ENCODE data around the gene LMO7.

Gene LMO7

GRCh38 chr13:75748874-75749273 lies 112.7 kb downstream of the LMO7 start:
- DNase-seq: no peak

GRCh38 chr13:75749407-75749806 lies 113.3 kb downstream of the LMO7 start:
- DNase-seq: no peak

- DNase-seq: no peak
These were observed 115.2 kb downstream of the LMO7 start for GRCh38 chr13:75751350-75751749.

- no peak for DNase-seq
These were observed 116.7 kb downstream of the LMO7 start for GRCh38 chr13:75752826-75753225.

GRCh38 chr13:75754936-75755335 lies 118.8 kb downstream of the LMO7 start:
- no peak for DNase-seq

GRCh38 chr13:75757336-75757735 lies 121.2 kb downstream of the LMO7 start:
- no peak for DNase-seq

- no peak for DNase-seq
These were observed 123.4 kb downstream of the LMO7 start for GRCh38 chr13:75759531-75759930.

GRCh38 chr13:75760131-75761021 lies 124.2 kb downstream of the LMO7 start:
- DNase-seq: no peak

- DNase-seq: no peak
These were observed 125.2 kb downstream of the LMO7 start for GRCh38 chr13:75761369-75761768.

GRCh38 chr13:75762076-75762937 lies 126.2 kb downstream of the LMO7 start:
- no peak for DNase-seq

GRCh38 chr13:75762955-75763354 lies 126.8 kb downstream of the LMO7 start:
- no peak for DNase-seq

- DNase-seq: no peak
These were observed 127.4 kb downstream of the LMO7 start for GRCh38 chr13:75763512-75763911.

GRCh38 chr13:75764251-75764925 lies 128.3 kb downstream of the LMO7 start:
- DNase-seq: no peak

GRCh38 chr13:75764926-75765310 lies 128.8 kb downstream of the LMO7 start:
- no peak for DNase-seq

GRCh38 chr13:75766636-75767035 lies 130.5 kb downstream of the LMO7 start:
- no peak for DNase-seq

GRCh38 chr13:75769141-75769905 lies 133.2 kb downstream of the LMO7 start:
- no peak for DNase-seq

GRCh38 chr13:75770164-75770563 lies 134.0 kb downstream of the LMO7 start:
- no peak for DNase-seq

- DNase-seq: no peak
These were observed 134.5 kb downstream of the LMO7 start for GRCh38 chr13:75770592-75771011.

- no peak for DNase-seq
These were observed 135.1 kb downstream of the LMO7 start for GRCh38 chr13:75771226-75771625.

GRCh38 chr13:75771818-75772217 lies 135.7 kb downstream of the LMO7 start:
- DNase-seq: no peak

GRCh38 chr13:75774176-75774575 lies 138.0 kb downstream of the LMO7 start:
- no peak for DNase-seq

GRCh38 chr13:75776550-75776949 lies 140.4 kb downstream of the LMO7 start:
- no peak for DNase-seq

- DNase-seq: no peak
These were observed 143.3 kb downstream of the LMO7 start for GRCh38 chr13:75779393-75779792.
